NCI-H345 (cell line): ENCODE data around the gene ALOX12B.
"Not testable (repeated sequence)": the region's sequence is repeated elsewhere in the genome, so short reads cannot be mapped to it uniquely, and the experiment has no call there.

ENCODE experiments used
- DNase-seq: peaks from one replicate; lab custom pipeline; 2025; lab: John Stamatoyannopoulos, UW

The ALOX12B gene

DNA sequence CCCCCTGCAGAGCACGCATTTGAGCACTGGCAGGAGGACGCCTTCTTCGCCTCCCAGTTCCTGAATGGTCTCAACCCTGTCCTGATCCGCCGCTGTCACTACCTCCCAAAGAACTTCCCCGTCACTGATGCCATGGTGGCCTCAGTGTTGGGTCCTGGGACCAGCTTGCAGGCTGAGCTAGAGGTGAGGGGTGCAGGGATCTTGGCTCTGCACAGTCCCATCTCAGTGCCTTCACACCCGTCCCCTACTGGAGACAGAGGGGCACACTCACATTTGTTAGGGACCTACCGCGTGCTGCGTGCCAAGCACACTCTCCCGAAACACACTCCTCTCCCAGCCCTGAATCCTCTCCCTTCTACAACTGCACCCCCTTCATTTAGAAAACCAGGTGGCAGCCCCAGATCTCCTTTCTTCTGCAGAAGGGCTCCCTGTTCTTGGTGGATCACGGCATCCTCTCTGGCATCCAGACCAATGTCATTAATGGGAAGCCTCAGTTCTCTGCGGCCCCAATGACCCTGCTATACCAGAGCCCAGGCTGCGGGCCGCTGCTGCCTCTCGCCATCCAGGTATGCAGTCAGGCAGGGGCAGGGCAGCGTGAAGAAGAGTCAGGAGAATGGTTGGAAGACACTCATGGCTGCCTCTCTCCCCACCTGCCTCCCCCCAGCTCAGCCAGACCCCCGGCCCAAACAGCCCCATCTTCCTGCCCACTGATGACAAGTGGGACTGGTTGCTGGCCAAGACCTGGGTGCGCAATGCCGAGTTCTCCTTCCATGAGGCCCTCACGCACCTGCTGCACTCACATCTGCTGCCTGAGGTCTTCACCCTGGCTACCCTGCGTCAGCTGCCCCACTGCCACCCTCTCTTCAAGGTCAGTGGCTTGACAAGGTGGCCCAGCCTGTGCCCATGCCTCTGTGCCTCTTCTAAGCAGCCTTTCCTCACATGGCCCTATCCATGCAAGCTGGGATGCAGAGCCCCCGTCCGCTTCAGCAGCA, 42.4 kb downstream of the ALOX12B start:
- DNase-seq: no peak

DNA sequence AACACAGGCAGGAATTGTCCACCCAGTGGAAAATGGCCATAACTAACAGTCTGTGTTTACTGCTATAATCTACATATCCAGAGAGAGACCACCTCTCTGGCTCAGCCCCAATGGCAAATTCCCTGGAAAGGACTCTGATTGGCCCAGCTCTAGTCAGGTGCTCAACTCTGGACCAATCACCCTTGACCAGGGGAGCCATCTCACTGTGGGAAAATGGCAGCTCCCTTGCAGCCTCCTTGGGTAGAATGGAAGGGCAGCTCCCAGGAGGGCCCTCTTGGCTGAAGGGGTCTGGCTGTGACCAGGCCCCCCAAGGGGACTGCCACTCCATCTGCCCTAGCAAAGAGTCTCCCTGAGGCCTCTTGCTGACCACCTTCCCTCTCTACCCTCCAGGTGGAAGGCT, 45.5 kb downstream of the ALOX12B start:
- no peak for DNase-seq

DNA sequence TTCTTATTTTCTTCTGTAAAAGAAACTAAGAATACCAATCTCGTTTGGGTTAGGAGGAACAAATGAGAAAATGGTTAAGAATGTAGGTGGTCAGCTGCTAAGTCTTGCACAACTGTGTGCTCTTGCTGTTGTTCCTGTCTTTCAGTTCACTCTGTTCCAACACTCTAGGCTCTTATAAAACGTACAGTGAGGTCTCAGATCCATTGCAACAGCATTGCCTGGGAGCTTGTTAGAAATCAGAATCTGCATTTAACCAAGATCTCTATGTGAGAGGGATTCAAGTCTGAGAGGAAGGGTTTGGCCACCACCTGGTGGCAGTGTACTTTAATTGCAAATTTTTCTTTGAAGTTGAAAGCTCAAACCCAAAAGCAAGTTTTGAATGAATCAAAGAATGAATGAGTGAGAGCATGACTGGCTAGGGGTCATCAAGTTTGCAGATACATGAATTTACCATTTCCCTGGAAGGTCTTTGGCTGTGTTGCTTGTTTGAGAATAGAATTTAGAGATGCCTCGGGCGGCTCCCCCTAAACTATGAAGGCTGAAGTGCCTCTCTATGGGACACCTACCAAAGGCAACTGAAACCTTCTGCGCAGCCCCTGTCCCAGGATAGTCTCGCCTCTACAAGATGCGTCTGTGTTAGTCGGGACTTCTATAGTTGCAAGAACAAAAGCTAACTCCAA, 46.1 kb downstream of the ALOX12B start:
- no peak for DNase-seq

DNA sequence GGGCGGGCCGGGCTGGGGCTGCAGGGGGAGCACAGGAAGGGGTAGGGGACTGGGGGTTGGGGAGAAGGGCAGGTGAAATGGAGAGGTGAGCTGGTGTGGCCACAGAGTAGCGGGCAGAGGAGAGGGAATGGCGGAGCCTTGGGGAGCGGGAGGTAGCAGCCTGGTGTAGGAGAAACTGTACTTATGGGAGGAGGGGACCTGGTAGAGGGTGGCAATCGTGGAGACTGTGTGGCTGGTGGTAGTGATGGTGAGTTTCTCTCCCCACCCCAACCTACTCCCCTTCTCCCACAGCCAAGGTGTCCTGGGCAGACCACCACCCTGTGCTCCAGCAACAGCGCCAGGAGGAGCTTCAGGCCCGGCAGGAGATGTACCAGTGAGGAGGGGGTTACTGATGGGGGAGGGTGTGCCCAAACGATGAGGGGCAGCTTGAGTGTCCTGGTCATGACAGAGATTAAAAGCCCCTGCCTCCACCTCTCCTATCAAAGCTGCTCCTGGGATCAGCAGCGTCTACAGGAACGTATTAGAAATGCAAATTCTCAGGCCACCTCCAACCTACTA, 47.8 kb downstream of the ALOX12B start:
- no peak for DNase-seq

DNA sequence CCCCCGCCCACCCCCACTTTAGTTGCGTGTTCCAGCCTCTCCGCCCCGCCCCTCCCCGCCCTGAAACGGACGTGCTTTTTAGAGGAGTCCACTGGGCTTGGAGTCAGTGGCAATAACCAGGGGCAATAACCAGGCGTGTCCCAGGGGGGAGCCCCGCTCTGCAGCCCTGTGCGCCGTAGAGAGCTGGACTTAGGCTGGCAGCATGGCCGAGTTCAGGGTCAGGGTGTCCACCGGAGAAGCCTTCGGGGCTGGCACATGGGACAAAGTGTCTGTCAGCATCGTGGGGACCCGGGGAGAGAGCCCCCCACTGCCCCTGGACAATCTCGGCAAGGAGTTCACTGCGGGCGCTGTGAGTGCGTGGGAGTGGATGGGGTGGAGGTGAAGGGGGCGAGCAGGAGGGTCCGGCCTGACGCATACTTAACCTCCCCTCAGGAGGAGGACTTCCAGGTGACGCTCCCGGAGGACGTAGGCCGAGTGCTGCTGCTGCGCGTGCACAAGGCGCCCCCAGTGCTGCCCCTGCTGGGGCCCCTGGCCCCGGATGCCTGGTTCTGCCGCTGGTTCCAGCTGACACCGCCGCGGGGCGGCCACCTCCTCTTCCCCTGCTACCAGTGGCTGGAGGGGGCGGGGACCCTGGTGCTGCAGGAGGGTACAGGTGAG, 48.4 kb downstream of the ALOX12B start, which contains the start of gene ALOX15B:
ALOX15B (plus strand) TSS at position 106 of the 657 bp plus-strand sequence; CDS start at position 203, 97 bp downstream.
- DNase-seq: no peak

DNA sequence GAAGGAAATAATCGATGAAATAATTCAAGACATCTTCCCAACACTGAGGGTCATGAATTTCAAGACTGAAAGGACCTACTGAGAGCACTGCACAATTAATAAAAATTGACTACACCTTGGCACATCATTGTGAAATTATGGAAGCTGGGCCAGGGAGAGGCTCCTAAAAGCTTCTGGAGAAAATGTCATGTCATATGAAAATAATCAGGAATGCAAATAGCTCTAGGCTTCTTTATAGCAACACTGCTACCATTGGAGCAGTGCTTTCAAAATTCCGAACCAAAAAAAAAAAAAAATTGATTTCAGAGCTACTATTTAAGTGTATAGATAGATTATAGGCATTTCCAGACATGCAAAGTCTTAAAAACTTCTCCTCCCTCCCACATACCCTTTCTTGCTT, 55.1 kb downstream of the ALOX12B start:
- no peak for DNase-seq

DNA sequence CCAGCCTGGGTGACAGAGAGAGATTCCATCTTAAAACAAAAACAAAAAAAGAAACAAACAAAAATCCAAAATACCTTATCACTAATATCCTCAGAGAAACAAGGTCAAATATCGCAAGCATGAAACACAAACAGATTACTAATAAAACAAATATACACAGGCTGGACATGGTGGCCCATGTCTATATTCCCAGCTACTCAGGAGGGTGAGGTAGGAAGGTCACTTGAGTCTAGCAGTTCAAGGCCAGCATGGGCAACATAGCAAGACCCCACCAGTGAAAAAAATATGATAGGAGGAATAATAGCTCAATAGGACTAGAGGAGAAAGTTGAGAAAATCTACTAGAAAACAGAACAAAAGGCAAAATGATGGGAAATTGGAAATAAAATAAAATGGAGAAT, 55.6 kb downstream of the ALOX12B start:
- DNase-seq: no peak

DNA sequence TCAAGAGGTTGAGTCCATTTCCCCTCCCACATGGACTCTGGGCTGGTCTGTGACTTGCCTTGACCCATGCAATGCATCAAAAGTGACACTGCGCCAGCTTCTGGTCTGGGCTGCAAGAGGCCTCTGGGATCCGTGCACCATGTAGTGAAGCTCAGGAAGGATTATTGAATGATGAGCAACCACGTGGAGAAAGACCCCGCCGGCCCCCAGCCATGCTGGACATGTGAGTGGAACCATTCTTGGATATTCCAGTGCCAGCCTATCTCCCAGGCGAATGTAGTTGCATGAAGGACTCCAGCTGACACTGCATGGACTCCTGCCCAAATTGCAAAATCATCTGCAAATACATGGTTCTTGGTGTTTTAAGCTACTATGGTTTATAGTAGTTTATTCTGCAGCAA, 56.3 kb downstream of the ALOX12B start:
- no peak for DNase-seq

DNA sequence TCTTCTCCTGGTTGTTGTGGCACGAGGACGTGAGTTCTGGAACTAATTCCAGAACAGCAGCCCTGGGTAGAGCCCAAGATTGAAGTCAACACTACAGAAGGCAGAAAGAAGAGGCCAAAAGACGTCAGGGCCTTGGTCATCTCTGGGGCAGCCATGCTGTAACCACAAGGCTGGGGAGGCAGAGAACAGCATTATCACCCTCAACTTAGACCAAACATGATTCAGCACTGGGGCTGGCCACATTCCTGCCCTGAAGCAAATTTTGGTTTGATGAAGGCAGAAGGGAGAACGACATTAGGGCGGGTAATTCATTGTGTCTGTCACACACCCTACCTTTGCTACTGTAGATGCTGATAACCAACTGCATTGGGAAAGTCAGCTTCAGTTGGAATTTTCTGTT, 58.4 kb downstream of the ALOX12B start:
- DNase-seq: no peak

DNA sequence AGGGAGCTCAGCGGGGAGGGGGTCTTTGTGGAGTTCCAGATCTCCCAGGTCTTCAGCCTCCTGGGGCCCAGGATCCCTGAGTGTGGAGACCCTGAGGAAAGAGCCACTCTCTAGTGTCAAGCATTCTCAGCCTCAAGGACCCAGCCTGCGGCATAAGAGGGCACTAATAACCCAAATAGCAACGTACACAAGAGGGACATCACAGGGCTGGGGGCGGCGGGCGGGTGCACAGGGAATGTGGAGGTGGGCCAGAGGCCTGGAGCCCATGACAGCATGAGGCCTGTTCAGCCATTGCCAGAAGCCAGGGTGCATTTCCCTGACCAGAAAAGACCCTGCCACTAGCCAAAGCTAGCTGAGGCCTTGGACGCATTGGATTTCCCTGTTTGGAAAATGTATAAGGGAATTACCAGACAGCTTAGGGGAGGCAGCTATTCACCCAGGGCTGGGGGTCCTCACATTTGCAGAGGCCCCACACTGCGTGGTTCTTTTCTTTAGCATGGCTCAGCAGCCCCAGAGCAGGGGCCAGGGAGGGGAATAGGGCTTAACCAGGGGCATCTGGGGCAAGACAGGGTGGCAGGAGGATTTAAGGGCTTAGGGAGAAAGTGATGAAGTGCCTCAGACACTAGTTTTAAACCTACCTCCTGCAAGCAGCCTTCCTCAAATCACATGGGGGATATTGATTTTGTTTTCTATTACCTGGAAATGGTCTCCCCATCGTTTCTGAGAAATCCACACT, 62.2 kb downstream of the ALOX12B start:
- DNase-seq: no peak

DNA sequence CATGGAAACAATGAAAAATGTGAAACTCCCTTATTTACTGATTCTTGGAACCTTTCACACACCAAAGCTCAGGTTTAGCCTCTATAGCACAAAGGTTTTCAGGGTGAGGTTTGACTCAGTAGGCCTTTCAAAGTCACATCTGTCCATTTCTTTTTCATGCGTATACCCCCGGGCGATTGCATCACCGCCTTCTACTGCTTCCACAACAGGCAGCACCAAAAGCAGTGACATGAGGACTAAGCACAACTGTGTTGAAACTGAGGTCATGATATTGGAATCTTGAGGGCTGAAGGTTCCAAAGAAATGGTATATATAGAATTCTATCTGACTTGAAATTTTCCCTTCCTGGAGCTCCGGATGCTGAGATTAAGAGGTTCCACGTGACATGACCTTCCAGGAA, 63.4 kb downstream of the ALOX12B start:
- not testable (repeated sequence) for DNase-seq
